Esophagus muscularis mucosa (tissue), 4 donors: Measurements from ENCODE around the gene CLCA1. TPM values are rescaled to one million over a fixed set of nuclear protein-coding genes. Genes with fewer than 3 reads are reported as not detected.

Source experiments
- DNase-seq: peaks from one replicate; pipeline ENCODE4 v3.0.0-alpha.2; 2017; ENCODE audit errors: extremely low spot score
- H3K27ac ChIP-seq, 4 donors: fragments of 200-600 bp; sonication (generic); replicated peaks in 1 of 4; 1 replicate in 3 of 4; 2 replicates in 1 of 4; pipeline ENCODE4 v1.5.1; 2016 to 2019; ENCODE audit warnings: mild to moderate bottlenecking in 1 of 4
- H3K27me3 ChIP-seq, 4 donors: fragments of 200-600 bp; sonication (generic); one replicate each; pipeline versions ENCODE4 v1.5.1 to v1.6.0; 2016 to 2019
- H3K36me3 ChIP-seq, 4 donors: fragments of 200-600 bp; sonication (generic); one replicate each; pipeline ENCODE4 v1.5.1; 2016 to 2019
- H3K4me1 ChIP-seq, 4 donors: fragments of 200-600 bp; sonication (generic); one replicate each; pipeline ENCODE4 v1.5.1; 2016 to 2019
- H3K4me3 ChIP-seq, 4 donors: fragments of 200-600 bp; sonication (generic); 1 replicate in 2 of 4; 2 replicates in 2 of 4; pipeline ENCODE4 v1.5.1; 2016 to 2019; ENCODE audit warnings: mild to moderate bottlenecking in 4 of 4, moderate library complexity in 1 of 4
- H3K9me3 ChIP-seq, 4 donors: fragments of 200-600 bp; sonication (generic); 1 replicate in 3 of 4; 2 replicates in 1 of 4; pipeline ENCODE4 v1.5.1; 2016 to 2019
- EP300 ChIP-seq: sonication (generic); formaldehyde crosslinking; IDR thresholded peaks from one replicate; pipeline ENCODE4 v1.6.1; 2017; ENCODE audit warnings: antibody characterized with exemption
- POLR2A ChIP-seq: fragments of 450-650 bp; IDR thresholded peaks from one replicate; pipeline ENCODE4 v1.6.1; 2017; ENCODE audit warnings: antibody characterized with exemption, moderate library complexity, mild to moderate bottlenecking, low read depth
- POLR2AphosphoS5 ChIP-seq, 2 donors: sonication (generic); formaldehyde crosslinking; IDR thresholded peaks; one replicate each; pipeline ENCODE4 v1.6.1; 2017; ENCODE audit warnings: antibody characterized with exemption in 2 of 2
- WGBS: methylation state at CpG from one replicate; pipeline ENCODE4 v1.1.5; 2018; 5-methylcytosine and 5-hydroxymethylcytosine counted together
- intact Hi-C: fragments of 100-400 bp; cut with DNase I; formaldehyde crosslinking; loops from one replicate; pipeline ENCODE4 v1.15.1; 2023
- total RNA-seq, 4 donors: library from RNA; depleted of rRNA; stranded (reverse); fragments of >200 nt; gene quantifications; one replicate each; pipeline versions ENCODE4 v1.1.0 to v1.2.1, GENCODE V29; 2016
- TF ChIP-seq, protein P1 (sequence below), 3 experiments: fragments of 200-600 bp in 2 of 3; fragments of 450-650 bp in 1 of 3; sonication (generic) in 2 of 3; IDR thresholded peaks; one replicate each; pipeline ENCODE4 v1.5.1; 2017 to 2019; ENCODE audit warnings: antibody characterized with exemption in 3 of 3, mild to moderate bottlenecking in 2 of 3, moderate library complexity in 1 of 3

Gene CLCA1
- total RNA-seq, 4 donors from 2014 or later: 0.11 TPM; not detected in 3

DNA sequence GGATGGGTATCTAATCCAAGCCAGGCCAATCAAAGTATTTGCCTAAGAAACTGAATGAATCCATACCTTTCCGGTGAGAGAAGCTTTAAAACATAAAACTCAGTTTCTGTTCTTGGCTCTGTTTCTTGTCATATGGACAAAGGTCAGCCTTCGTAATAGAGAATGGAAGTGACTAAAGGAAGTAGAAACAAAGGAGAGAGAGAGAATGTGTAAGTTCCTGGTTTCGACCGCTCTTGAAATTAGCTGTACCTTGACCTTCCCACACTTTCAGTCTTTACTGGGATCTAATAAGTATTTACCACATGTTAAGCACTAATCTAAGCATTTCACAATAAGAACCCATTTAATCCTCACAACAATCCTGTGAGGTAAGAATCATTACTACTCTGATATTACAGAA is 58.6 kb downstream of the CLCA1 start:
- H3K36me3 ChIP-seq: no peaks in the 10 kb centered on the region
- no peak for DNase-seq
- H3K4me3 ChIP-seq: no peak overlapping the region
- H3K27me3 ChIP-seq: no peaks in the 10 kb centered on the region
- H3K27ac ChIP-seq: no peak overlapping the region
- TF ChIP-seq, protein P1, sequence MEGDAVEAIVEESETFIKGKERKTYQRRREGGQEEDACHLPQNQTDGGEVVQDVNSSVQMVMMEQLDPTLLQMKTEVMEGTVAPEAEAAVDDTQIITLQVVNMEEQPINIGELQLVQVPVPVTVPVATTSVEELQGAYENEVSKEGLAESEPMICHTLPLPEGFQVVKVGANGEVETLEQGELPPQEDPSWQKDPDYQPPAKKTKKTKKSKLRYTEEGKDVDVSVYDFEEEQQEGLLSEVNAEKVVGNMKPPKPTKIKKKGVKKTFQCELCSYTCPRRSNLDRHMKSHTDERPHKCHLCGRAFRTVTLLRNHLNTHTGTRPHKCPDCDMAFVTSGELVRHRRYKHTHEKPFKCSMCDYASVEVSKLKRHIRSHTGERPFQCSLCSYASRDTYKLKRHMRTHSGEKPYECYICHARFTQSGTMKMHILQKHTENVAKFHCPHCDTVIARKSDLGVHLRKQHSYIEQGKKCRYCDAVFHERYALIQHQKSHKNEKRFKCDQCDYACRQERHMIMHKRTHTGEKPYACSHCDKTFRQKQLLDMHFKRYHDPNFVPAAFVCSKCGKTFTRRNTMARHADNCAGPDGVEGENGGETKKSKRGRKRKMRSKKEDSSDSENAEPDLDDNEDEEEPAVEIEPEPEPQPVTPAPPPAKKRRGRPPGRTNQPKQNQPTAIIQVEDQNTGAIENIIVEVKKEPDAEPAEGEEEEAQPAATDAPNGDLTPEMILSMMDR (IDR thresholded peaks at IDR 0.05): no peak
- TF ChIP-seq POLR2AphosphoS5 (IDR thresholded peaks at IDR 0.05): no peak
- no peak for TF ChIP-seq POLR2A
- TF ChIP-seq EP300: no peak
- intact Hi-C loops: no loop called here
- no peaks in the 10 kb centered on the region for H3K9me3 ChIP-seq
- no peaks in the 10 kb centered on the region for H3K4me1 ChIP-seq
- WGBS: 82% methylated on average over 4 of the region's 4 CpGs

DNA sequence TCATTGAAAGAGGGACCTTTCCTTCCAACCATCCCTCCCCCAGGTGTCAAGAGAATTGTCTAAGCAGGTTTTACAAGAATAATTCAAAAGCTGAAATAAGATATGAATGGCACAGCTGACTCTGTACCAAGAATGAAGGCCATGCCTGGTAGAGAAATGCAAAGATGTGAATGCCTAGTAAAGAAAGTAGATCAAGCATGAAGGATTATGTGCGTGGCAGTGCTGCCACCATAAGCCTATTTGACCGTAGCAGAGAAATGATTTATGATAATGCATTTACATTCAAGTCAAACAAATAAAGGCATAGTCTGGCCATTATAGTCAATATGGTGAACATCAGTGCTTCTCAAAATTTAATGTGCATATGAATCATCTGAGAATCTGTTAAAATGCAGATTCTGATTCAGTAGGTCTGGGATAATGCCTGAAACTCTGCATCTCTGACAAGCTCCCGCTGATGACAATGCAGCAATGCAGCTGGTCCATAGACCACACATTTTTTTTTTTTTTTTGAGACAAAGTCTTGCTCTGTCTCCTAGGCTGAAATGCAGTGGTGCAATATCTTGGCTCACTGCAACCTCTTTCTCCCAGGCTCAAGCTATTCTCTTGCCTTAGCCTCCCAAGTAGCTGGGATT is 61.6 kb downstream of the CLCA1 start:
- no peaks in the 10 kb centered on the region for H3K27me3 ChIP-seq
- intact Hi-C loops: no loop called here
- H3K9me3 ChIP-seq: no peaks in the 10 kb centered on the region
- TF ChIP-seq POLR2A: no peak
- no peak for TF ChIP-seq POLR2AphosphoS5 (IDR thresholded peaks at IDR 0.05)
- TF ChIP-seq, protein P1 (IDR thresholded peaks at IDR 0.05): no peak
- TF ChIP-seq EP300: no peak
- DNase-seq: no peak
- H3K36me3 ChIP-seq: no peaks in the 10 kb centered on the region
- H3K27ac ChIP-seq: no peak overlapping the region
- no peaks in the 10 kb centered on the region for H3K4me1 ChIP-seq
- H3K4me3 ChIP-seq: no peak overlapping the region
- 93% methylated on average over 3 of the region's 3 CpGs for WGBS

DNA sequence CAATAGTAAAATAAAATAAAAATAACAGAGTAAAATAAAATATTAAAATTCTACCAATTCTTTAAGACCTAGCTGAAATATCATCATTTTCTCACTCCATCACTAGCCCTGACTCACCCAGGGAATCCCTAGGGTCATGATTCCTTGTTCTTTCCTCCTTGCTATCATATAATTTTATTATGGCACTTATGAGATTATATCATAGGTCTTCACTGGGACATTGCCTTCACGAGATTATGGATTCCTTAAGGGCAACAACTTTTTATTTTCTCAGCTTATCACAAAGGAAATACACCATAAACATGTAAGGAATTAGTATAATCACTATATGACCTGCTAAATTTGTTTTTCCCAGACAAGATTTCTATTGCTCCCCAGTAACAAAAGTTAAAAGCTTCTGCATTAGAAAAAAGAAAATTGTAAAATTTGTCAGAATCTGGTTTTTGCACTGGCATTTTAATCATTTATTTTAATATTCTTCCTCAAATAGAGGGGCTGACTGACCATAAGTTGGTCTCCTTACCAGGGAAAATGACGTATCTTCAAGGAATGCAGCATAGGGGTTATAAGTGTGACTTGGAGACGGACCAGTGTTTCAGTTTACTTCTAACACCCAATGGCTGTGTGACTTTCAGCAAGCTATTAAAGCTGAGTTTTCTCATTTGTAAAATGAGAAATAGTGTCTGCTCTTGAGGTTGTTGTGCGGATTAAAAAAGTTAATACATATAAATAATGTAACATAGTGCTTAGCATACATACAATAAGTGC is 69.4 kb downstream of the CLCA1 start:
- WGBS: 71% methylated on average over 4 of the region's 4 CpGs
- TF ChIP-seq POLR2A (no peak), EP300 (no peak), POLR2AphosphoS5 (IDR thresholded peaks at IDR 0.05) (no peak)
- TF ChIP-seq, protein P1 (IDR thresholded peaks at IDR 0.05): no peak
- Histone ChIP-seq H3K9me3 (no peaks in the 10 kb centered on the region), H3K4me1 (no peaks in the 10 kb centered on the region), H3K4me3 (no peak overlapping the region), H3K27me3 (no peaks in the 10 kb centered on the region), H3K36me3 (no peaks in the 10 kb centered on the region), H3K27ac (no peak overlapping the region)
- no peak for DNase-seq
- intact Hi-C loops: no loop called here

DNA sequence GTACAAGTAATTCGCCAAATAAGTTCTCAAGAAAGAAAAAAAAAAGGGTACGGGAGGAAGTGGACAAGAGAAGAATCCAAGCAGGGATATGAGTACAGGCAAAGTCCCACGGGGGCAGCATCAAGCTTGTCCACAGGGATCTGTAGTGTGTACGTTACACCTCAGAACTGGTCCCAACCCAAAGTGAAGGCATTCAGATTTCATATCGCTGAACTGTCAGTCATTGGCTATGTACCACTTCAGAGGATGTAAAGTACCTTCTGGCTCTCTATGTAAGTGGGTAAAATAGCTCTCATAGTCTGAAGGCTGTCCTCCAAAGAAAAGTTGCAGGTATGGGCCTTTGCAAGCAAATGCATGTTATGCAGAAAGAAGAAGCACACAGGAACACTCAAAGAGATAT is 70.0 kb downstream of the CLCA1 start:
- no peaks in the 10 kb centered on the region for H3K4me1 ChIP-seq
- H3K27ac ChIP-seq: no peak overlapping the region
- intact Hi-C loops: no loop called here
- TF ChIP-seq, protein P1 (IDR thresholded peaks at IDR 0.05): no peak
- no peak for TF ChIP-seq POLR2A
- DNase-seq: no peak
- WGBS: 74% methylated on average over 5 of the region's 5 CpGs
- H3K36me3 ChIP-seq: no peaks in the 10 kb centered on the region
- H3K4me3 ChIP-seq: no peak overlapping the region
- no peaks in the 10 kb centered on the region for H3K27me3 ChIP-seq
- no peaks in the 10 kb centered on the region for H3K9me3 ChIP-seq
